NB4 (cell line): Measurements from ENCODE around the gene PRCD.

Source experiments
- DNase-seq: peaks from one replicate; pipeline ENCODE4 v3.0.0; 2010; ENCODE audit warnings: low read depth
- H3K4me3 ChIP-seq: one replicate; pipeline ENCODE4 v1.5.1; 2011; ENCODE audit warnings: mild to moderate bottlenecking, low read depth, low read length, moderate library complexity
- MYC ChIP-seq: IDR thresholded peaks from 2 replicates; pipeline ENCODE4 v1.6.1; 2011; ENCODE audit warnings: low read depth, low read length
- POLR2A ChIP-seq: IDR thresholded peaks from 2 replicates; pipeline ENCODE4 v1.6.1; 2011; ENCODE audit warnings: mild to moderate bottlenecking; ENCODE audit not compliant: insufficient read length; ENCODE audit errors: extremely low read depth
- TF ChIP-seq, protein P1 (sequence below): IDR thresholded peaks from one replicate; pipeline ENCODE4 v1.5.1; 2012; ENCODE audit warnings: low read depth, low read length
- TF ChIP-seq, protein P2 (sequence below): IDR thresholded peaks from 2 replicates; pipeline ENCODE4 v1.6.1; 2011; ENCODE audit warnings: low read depth, low read length

PRCD gene

DNA sequence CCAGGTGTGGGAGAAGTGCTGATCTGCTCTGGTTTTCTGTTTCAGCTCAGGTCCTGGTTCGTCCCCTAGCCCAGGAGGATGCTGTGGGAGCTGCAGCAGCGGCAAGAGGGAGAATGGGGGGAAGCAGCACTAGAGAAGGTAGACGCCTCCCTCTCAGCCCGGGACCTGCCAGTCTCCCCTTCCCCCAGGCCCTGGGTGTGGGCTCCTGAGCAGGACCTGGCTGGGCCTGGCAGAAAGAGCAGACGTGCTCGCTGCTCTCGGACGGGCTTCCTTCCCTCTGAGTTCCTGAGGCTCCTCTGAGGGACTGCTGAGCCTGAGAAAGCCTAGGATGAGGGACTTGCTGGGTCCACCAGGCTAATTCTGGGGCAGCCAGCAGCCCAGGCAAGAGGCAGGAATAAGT, 3.1 kb downstream of the PRCD start:
- TF ChIP-seq, protein P1, sequence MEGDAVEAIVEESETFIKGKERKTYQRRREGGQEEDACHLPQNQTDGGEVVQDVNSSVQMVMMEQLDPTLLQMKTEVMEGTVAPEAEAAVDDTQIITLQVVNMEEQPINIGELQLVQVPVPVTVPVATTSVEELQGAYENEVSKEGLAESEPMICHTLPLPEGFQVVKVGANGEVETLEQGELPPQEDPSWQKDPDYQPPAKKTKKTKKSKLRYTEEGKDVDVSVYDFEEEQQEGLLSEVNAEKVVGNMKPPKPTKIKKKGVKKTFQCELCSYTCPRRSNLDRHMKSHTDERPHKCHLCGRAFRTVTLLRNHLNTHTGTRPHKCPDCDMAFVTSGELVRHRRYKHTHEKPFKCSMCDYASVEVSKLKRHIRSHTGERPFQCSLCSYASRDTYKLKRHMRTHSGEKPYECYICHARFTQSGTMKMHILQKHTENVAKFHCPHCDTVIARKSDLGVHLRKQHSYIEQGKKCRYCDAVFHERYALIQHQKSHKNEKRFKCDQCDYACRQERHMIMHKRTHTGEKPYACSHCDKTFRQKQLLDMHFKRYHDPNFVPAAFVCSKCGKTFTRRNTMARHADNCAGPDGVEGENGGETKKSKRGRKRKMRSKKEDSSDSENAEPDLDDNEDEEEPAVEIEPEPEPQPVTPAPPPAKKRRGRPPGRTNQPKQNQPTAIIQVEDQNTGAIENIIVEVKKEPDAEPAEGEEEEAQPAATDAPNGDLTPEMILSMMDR = no peak
- no peak for TF ChIP-seq POLR2A
- TF ChIP-seq, protein P2, sequence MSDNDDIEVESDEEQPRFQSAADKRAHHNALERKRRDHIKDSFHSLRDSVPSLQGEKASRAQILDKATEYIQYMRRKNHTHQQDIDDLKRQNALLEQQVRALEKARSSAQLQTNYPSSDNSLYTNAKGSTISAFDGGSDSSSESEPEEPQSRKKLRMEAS = no peak
- no peak for TF ChIP-seq MYC
- no peak overlapping the region for H3K4me3 ChIP-seq
- no peak for DNase-seq

DNA sequence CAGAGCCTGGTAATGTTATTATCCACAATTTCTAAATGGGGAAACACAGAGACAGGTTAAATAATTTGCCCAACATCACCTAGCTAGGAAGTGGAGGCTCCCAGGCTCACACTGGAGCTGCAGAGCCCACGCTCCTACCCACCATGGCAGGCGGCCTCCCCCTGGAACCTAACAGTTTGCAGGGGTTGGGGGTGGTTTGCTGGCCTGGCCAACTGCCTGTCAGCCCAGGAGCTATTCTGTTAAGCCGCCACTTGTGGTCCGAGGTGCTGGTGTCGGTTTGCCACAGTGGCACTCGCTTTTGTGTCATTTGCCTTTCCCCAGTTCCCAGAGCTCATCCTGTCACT, 3.6 kb downstream of the PRCD start:
- DNase-seq = no peak
- H3K4me3 ChIP-seq = no peak overlapping the region
- TF ChIP-seq POLR2A = no peak
- TF ChIP-seq, protein P2 = no peak
- TF ChIP-seq, protein P1 = no peak
- TF ChIP-seq MYC = no peak

DNA sequence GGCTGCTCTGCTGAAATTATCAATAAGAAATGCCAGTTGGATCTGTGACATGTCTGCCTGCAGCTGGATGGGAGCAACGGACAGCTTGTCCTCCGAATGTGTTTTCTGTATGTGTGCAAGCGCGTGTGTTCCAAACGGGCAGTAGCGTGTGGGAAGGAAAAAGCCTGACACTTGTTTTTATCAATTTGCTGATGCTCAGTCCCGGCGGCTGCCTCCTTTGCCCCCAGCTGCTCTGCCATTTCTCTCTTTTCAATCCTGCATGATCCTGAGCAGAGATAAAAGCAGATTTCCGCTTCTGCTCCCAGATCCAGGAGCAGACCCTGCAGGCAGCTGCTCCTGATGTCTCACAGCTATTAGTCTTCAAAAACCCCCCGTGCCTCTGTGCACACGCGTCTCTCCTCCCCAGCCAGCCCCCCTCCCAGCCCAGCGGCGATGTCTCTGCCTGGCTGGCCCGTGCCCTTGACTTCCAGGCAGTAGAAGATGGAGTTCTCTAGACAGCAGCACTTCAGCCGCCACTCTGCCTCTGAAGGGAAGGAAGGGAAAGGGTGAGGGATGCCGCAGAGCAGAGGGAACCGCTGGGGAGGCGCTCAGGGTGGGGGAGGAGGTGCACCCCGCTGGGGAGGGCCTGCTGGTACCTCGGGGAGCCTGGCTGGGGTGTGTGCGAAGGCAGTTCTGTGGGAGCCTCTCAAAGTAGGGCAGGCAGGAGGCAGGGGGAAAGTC, 4.1 kb downstream of the PRCD start:
- H3K4me3 ChIP-seq = no peak overlapping the region
- TF ChIP-seq POLR2A (no peak), MYC (no peak)
- TF ChIP-seq, protein P1 = no peak
- TF ChIP-seq, protein P2 = no peak
- peak; percentile 29 for DNase-seq

DNA sequence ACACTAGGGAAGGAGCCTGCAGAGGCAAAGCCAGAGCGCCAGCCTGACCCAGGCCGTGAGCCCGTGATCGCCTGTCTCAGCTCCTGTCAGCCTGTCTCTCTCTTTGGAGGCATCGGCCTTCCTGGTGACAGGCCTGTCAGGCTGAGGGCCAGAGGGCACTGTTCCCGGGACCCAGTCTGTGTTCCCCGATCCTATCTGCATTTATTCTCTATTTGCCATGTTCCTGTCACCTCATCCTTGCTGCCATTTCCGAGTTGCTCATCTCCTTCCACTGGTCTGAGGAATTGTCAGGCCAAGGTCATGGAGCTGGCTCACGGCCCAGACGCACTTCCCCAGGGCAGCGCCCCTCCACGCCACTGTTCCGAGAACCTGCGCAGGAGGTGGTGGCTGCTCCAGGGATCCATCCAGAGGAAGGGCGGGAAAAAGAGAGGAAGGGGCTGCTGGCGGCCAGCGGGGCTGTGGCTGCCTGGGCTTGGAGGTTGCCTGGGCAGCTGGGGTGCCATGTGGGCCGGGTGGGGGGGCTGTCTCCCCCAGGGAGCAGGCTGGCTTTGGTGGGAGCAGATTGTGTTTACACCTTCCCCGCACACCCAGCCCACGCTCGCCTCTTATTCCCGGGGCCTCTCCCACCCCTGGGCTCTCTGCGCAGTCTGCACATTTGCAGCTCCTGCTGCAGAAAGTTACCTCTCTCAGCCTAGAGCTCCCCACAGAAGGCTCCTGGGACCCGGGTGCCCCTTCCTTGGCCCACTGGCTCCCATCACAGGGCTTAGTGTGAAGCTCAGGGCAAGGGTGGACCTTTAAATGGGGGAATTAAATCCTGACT, 4.9 kb downstream of the PRCD start:
- no peak overlapping the region for H3K4me3 ChIP-seq
- TF ChIP-seq MYC (no peak), POLR2A (no peak)
- TF ChIP-seq, protein P1 = no peak
- TF ChIP-seq, protein P2 = no peak
- no peak for DNase-seq

DNA sequence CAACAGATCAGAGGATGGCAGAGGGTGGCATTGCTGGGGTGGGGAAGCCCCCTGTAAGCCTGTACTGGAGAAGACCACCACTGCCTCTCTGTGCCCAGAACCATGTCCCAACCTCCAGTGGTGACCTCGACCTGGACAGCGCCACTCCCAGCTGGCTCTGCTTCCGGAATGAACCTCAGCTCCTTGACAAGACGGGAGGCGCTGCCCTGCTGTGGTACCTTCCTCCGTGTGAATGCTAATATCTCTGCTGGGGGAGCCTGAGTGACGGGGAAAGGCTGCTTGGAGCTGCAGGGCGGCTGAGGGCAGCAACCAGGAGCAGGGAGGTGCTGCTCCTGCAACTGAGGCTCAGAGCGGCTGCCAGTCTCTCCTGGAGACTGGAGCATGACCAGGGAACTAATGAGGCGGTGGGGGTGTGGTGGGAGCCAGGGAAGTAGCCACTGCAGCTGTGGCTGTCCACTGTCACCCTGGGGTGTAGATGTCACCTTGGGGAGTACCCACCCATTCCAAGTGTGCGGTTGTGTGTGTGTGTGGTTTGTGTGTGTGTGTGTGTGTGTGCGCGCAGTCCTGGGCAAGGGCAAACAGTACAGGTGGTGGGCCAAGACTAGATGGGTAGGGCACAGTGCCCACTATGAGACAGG, 6.2 kb downstream of the PRCD start:
- no peak for DNase-seq
- TF ChIP-seq POLR2A (no peak), MYC (no peak)
- TF ChIP-seq, protein P2 = no peak
- TF ChIP-seq, protein P1 = no peak
- no peak overlapping the region for H3K4me3 ChIP-seq
